GM04503 (cell line): ENCODE results near the gene KRT6B.
"Not testable (repeated sequence)": the region's sequence is repeated elsewhere in the genome, so short reads cannot be mapped to it uniquely, and the experiment has no call there.

ENCODE experiments used
- DNase-seq: peaks from one replicate; pipeline ENCODE4 v3.0.0-alpha.2; 2012; ENCODE audit warnings: low read depth

Gene KRT6B

DNA sequence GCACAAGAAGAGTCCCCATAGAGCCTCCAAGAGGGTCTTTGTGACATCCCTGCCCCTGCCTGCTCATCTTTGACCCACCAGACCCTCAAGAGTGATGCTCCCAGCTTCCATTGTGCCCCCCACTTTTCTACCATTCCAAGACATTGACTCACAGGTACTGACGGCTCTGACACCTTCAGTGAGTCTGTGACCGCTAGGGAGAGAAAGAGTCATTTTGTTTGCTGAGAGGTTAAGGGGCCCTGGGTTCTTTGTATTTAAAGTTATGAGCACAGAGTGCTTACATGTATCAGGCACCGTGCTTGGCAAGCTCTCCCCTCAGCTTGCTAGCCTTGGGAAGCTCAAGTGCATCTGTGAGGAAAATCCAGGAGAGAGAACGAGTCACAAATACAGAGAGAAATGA lies 38.7 kb downstream of the KRT6B start:
- DNase-seq: no peak

DNA sequence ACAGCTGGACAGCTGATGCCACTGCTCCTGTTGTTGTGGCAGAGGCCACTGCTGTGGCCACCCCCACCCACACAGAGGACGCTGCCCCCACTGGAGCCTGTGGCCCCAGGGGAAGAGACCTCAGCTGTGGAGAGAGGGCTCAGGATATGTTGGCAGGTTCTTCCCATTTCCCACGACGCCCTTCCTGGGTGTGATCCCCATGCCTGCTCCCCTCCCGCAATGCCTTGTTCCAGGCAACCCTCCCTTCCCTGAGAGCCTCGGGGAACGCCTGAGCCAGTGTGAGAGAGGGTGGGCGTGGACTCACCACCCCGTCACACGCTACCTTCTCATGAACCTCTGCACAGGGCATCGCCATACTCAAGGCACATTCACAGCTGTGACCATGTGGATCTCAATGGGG lies 40.1 kb downstream of the KRT6B start:
- no peak for DNase-seq

DNA sequence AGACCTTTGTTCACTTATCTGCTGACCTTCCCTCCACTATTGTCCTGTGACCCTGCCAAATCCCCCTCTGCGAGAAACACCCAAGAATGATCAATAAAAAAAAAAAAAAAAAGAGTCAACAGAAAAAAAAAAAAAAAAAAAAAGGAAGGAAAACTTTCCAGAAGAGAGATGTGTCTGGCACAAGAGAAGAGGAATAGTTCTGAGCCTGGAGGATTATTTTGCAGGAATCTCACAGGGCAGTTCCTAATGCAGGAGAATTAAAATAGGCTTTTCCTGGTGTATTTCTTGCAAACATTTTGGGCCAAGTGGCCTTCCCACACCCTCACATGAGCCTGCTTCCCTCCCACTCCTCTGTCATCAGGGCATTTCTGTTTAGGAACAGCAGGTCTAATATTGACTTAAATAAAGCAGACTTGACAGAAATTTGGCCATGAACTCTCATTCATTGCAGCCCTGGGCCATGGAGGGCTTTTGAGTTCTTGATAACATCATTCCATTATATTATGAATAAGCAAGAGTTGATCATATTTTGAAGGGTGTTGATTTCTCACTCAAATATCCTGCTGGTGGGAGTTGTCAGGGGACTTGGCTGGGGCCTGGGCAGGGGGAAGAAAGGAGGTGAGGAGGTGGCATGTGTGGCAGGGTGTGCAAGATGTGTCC lies 41.2 kb downstream of the KRT6B start:
- not testable (repeated sequence) for DNase-seq

DNA sequence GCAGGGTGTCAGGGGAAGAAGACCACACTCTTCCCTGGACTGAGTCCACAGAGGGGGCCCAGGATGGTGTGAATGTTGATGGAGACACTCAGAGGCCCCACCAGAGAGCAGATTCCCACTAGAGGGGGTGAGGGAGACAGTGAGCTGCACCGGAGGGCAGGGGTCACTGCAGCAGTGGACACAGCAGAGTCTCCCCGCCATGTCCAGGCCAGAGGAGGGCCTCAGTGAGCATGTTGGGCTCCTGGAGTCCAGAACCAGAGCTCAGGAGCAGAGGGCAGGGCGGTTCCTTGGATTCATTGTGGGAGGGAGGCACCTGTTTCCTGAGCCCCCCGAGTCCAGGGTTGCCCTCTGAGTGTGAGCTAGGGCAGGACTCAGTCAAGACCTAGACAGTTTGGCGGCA lies 44.0 kb downstream of the KRT6B start:
- no peak for DNase-seq

DNA sequence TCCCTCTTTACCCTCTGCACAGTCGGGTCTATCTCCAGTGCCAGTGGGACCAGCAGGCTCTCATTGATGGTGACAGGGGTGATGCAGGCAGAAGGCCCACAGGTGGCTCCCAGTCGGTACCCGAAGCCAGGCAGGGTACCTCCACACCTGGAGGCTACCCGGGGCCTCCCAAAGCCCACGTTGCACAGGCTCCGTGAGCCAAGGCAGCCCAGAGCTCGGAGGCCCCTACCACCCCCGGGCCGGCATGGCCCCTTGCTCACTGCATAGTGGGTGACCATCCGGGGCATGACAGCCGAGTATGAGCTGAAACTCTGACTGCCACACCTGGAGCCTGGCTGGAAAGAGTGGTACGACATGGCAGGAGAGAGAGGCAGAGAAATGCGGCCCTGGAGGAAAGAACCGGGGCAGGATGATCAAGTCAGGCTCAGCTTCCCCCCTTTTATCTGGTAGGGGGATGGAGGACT lies 46.0 kb downstream of the KRT6B start, which contains the start of gene KRT82:
KRT82 (minus strand) TSS at position 414 of the 464 bp plus-strand sequence; CDS start at position 356, 58 bp downstream.
- no peak for DNase-seq

DNA sequence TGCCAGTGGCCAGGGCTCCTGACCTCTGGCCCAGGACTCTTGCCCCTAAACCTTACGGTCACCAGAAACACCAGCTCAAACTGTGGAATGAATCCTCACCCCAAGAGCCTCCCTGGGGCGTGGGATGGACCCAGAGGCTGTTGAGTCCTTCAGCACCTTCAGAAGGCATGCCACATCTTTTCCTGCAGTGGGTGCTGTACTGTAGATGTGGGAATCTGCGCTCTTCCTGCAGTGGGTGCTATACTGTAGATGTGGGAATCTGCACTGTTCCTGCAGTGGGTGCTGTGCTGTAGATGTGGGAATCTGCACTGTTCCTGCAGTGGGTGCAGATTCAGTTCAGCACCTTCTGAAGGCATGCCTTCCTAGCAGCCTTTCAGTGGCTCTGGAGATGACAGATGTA lies 47.0 kb downstream of the KRT6B start:
- no peak for DNase-seq

DNA sequence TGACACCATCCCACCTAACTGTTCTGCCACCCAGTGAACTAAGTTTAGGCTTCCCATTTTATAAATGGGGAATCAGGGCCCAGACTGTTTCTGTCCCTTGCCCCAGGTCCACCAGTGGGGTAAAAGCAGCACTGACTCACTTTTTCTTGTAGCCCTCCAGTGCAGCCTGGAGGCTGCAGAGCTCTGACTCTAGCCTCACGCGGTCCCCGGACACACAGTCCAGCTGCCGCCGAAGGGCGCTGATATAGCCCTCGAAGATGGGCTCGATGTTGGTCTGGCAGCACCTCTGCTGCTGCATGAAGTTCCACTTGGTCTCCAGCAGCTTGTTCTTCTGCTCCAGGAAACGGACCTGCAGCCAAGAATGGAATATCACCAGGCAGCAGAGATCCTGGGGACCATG lies 48.4 kb downstream of the KRT6B start:
- no peak for DNase-seq

DNA sequence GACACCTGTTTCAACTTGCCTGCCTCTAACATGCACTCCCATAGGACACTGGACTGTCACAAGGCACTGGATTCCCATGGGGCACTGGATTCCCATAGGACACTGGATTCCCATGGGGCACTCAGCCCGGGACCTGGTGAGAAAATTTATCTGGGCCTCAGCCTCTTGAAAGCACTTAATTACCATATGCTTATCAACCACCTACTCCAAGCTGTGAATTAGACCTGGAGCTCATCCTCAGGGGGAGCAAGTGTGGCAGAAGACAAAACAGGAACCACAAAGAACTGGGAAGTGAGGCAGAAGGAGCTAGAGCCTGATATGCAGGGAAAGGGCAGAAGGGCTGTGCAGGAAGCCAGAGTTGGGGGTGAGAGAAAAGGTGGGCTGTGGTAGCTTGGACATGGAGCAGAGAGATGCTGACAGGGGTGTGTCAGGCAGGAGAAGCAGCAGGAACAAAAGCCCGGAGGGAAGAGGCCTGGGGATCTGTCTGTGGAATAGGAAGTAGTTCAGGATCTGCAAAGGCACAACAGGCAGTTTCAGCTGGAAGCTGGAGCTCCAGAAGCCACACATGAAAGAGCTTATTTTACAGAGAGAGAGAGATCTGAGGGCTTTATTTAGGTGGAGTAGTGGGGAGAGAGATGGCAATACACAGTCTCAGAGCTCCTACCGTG lies 48.9 kb downstream of the KRT6B start:
- DNase-seq: no peak

DNA sequence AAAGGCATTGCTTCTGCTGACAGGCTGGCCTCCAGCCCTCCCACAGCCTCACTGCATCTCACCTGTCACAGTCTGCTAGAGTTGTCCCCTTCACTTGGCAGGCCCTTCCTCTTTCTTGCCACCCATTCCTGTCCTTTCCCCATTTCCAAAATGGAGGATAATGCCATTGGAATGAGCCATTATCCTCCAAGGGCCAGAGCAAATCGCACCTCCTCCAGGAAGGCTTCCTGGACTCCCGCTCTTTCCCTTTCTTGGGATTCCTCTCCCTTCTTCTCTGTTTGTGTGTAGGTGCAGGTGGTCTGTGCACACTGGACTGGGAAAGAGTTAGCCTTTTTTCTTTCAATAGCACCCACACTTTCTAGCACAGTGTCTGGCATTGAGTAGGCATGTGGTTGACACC lies 49.6 kb downstream of the KRT6B start:
- DNase-seq: no peak

DNA sequence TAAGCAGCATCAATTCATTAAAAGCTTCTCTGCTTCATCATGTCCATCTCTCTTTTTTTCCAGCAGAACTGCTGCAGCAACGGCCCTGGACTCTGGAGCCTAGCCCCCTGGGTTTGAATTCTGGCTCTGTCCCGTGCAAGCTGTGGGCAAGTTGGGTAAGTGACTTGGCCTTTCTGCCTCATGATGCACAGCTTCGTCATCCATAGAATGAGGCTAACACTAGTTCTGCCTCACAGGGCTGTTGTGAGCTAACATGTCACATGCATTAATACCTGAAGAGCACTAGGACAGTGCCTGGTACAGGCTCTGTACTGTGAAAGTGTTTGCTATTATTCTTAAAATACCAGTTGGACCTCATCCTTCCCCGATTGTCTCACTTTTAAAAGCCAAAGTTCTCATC lies 50.0 kb downstream of the KRT6B start:
- no peak for DNase-seq

DNA sequence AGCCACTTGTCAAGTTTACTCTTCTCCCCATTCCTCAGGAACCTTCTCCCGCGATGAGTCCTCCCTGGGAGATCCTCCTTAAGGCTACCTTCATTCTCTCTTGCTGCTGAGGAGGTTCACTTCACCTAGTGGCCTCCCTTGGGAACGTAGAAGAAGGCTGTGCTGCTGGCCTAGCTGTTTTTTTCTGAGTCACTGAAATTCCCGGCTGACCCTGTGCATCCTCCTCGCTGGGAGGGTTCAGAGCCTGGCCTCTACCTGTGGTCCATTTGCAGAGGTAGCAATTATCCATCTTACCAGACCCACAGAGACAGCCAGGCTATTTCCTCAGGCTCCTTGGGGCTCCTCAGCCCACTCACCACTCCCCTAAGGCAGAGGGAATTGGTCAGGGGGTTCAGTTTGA lies 50.4 kb downstream of the KRT6B start:
- no peak for DNase-seq

DNA sequence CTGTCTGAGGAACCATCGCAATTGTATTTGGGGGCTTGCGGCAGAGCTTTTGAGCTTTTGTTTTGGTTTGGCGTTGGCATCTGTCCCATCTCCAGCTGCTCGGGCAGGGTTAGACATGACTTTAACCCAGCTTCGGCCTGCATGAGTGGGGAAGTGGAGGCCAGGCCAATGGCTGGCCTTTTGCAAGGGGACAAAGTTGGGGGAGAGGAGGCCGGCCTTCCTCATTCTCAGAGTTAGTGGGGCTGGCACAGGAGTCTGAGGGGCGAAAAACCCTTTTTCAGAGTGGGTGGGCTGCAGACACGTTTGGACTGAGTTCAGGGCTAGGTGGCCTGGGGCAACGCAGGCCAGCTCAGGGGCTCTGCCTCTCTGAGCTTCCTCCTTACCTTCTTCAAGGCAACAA lies 51.0 kb downstream of the KRT6B start:
- DNase-seq: no peak

DNA sequence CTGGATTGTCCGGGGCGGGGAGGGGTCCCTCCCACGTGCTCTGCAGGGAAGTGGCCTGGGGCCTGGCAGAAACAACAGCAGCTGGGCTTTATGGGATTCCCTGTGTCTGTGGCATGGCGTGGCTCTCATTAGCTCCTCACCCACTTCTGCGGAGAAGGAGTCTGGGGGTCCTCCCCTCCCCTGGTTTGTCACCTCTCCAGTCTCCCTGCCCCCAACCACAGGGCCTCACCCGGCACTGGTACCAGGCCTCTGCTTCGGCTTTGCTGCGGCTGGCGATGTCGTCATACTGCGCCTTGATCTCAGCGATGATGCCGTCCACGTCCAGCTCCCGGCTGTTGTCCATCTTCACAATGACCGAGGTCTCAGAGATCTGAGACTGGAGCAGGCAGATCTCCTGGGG lies 52.2 kb downstream of the KRT6B start:
- DNase-seq: no peak

DNA sequence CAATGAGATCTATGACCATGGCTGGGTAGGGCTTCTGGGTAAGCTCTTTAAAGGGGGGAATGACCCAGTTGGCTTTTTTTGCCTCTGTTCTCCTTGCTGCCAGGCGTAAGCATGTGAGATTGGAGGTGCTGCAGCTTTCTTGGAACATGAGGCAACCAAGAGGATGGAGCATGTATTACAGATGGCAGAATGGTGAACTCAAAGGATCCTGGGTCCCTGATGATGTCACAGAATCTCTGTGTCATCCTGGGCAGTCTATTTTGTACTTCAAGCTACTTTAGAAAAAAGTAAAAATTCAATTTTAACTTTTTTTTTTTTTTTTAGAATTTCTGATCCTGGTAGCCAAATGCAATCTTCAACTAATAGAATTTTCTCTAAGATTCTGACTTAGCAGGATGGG lies 53.8 kb downstream of the KRT6B start:
- no peak for DNase-seq

DNA sequence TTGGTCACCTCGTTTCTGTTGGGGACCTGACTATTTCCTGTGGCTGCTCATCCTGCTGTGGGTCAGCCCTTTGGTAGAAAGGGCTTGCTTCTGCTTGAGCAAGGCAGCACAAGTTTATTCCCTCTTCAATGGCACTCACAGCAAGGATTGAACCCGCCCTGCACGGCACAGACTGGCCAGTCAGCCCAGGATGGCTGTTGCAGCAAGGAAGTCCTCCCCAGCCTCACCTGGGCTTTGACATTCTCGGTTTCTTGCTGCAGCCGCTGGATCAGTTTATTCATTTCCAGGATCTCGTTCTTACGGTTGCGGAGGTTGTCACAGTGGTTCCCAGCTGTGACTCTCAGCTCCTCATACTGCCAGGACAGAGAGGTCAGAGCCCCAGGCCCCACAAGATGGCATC lies 55.3 kb downstream of the KRT6B start:
- no peak for DNase-seq
